K562 (cell line): ENCODE data around the gene PARD3B.

Source experiments
- HDAC8 ChIP-seq: fragments of 450-650 bp; IDR thresholded peaks from 2 replicates; pipeline ENCODE4 v1.6.1; 2016; ENCODE audit warnings: mild to moderate bottlenecking, missing genetic modification characterization, moderate library complexity, missing compliant biosample characterization
- MEF2A ChIP-seq: IDR thresholded peaks from 2 replicates; pipeline ENCODE4 v1.6.1; 2011; ENCODE audit warnings: low read depth, mild to moderate bottlenecking, low read length, moderate library complexity; ENCODE audit not compliant: control insufficient read depth
- NCOA2 ChIP-seq, 2 experiments: fragments of 450-650 bp; IDR thresholded peaks; 2 replicates each; pipeline ENCODE4 v1.6.1; 2018; ENCODE audit warnings: mild to moderate bottlenecking in 2 of 2, moderate library complexity in 1 of 2; ENCODE audit not compliant: partially characterized antibody in 2 of 2
- TARDBP ChIP-seq: fragments of 450-650 bp; IDR thresholded peaks from 2 replicates; pipeline ENCODE4 v1.6.1; 2016
- ZNF75A ChIP-seq: fragments of 450-650 bp; formaldehyde crosslinking; IDR thresholded peaks from 2 replicates; pipeline ENCODE4 v1.4.0; 2020; ENCODE audit warnings: mild to moderate bottlenecking
- TF ChIP-seq, protein P1 (sequence below), 3 experiments: IDR thresholded peaks in 2 of 3; conservative IDR thresholded peaks in 1 of 3; 2 replicates each; pipeline ENCODE4 v1.5.1; 2011 to 2012; ENCODE audit warnings: low read length in 3 of 3, mild to moderate bottlenecking in 3 of 3, control low read depth in 2 of 3, improper control_type of control experiment in 1 of 3, inconsistent platforms in 1 of 3, low read depth in 1 of 3, mixed read lengths in 1 of 3, moderate library complexity in 1 of 3; ENCODE audit not compliant: insufficient read depth in 2 of 3
- TF ChIP-seq, protein P2 (sequence below), 2 experiments: fragments of 450-650 bp; formaldehyde crosslinking in 1 of 2; IDR thresholded peaks; 2 replicates each; pipeline versions ENCODE4 v1.4.0 to v1.6.1; 2014 to 2020; ENCODE audit warnings: mild to moderate bottlenecking in 2 of 2, borderline replicate concordance in 1 of 2, low read depth in 1 of 2
- TF ChIP-seq, protein P3 (sequence below): sonication (generic); formaldehyde crosslinking; IDR thresholded peaks from 2 replicates; pipeline ENCODE4 v1.8.0; 2022; ENCODE audit warnings: mild to moderate bottlenecking, missing genetic modification reagents
- TF ChIP-seq, protein P4 (sequence below), 2 experiments: fragments of 450-650 bp in 1 of 2; sonication (generic) in 1 of 2; formaldehyde crosslinking in 1 of 2; IDR thresholded peaks in 1 of 2; conservative IDR thresholded peaks in 1 of 2; 2 replicates each; pipeline versions ENCODE4 v1.6.1 to v1.8.1; 2016 to 2023; ENCODE audit warnings: mild to moderate bottlenecking in 2 of 2, moderate library complexity in 2 of 2, inconsistent platforms in 1 of 2, missing genetic modification reagents in 1 of 2
- TF ChIP-seq, protein P5 (sequence below): IDR thresholded peaks from 2 replicates; pipeline ENCODE4 v1.6.1; 2011; ENCODE audit not compliant: insufficient read length; ENCODE audit errors: extremely low read depth

DNA sequence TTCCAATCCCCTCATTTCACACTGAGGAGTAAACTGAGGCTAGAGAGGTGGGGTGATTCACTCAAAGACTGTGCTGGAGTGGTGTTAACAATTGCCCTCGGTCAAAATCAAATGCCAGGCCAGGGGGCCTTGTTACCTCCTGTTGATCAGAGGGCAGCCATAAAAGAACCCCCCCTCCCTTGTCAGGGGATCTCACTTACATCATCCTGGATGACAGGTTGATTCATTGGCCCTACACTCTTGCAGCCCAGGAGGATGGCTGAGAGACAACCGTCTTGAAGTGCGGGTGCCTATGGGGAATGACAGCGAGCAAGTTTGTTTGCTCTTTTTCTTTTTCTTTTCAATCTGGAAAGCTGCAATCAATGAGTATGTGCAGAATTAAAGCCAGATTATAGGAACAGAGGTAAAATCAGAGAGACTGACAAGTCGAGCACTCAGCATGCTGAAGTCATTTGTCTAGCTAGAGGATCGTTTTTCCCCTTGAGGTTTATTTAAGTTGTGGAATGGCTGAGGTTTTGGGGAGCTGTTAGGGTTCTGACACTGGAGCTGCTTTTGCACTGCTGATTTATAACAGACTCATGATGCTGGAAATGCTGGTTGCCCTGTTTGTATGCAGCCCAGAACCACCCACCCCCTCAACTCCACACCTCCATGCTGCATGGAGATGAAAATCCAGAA lies 1110.6 kb downstream of the PARD3B start:
- TF ChIP-seq, protein P1, sequence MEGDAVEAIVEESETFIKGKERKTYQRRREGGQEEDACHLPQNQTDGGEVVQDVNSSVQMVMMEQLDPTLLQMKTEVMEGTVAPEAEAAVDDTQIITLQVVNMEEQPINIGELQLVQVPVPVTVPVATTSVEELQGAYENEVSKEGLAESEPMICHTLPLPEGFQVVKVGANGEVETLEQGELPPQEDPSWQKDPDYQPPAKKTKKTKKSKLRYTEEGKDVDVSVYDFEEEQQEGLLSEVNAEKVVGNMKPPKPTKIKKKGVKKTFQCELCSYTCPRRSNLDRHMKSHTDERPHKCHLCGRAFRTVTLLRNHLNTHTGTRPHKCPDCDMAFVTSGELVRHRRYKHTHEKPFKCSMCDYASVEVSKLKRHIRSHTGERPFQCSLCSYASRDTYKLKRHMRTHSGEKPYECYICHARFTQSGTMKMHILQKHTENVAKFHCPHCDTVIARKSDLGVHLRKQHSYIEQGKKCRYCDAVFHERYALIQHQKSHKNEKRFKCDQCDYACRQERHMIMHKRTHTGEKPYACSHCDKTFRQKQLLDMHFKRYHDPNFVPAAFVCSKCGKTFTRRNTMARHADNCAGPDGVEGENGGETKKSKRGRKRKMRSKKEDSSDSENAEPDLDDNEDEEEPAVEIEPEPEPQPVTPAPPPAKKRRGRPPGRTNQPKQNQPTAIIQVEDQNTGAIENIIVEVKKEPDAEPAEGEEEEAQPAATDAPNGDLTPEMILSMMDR (IDR thresholded peaks at IDR 0.05 in 2 of 3, conservative IDR thresholded peaks at IDR 0.05 in 1 of 3; ENCODE audit: insufficient read depth in 2 of 3, low read depth in 1 of 3, low read length in 3 of 3), result no peak
- TF ChIP-seq, protein P2, sequence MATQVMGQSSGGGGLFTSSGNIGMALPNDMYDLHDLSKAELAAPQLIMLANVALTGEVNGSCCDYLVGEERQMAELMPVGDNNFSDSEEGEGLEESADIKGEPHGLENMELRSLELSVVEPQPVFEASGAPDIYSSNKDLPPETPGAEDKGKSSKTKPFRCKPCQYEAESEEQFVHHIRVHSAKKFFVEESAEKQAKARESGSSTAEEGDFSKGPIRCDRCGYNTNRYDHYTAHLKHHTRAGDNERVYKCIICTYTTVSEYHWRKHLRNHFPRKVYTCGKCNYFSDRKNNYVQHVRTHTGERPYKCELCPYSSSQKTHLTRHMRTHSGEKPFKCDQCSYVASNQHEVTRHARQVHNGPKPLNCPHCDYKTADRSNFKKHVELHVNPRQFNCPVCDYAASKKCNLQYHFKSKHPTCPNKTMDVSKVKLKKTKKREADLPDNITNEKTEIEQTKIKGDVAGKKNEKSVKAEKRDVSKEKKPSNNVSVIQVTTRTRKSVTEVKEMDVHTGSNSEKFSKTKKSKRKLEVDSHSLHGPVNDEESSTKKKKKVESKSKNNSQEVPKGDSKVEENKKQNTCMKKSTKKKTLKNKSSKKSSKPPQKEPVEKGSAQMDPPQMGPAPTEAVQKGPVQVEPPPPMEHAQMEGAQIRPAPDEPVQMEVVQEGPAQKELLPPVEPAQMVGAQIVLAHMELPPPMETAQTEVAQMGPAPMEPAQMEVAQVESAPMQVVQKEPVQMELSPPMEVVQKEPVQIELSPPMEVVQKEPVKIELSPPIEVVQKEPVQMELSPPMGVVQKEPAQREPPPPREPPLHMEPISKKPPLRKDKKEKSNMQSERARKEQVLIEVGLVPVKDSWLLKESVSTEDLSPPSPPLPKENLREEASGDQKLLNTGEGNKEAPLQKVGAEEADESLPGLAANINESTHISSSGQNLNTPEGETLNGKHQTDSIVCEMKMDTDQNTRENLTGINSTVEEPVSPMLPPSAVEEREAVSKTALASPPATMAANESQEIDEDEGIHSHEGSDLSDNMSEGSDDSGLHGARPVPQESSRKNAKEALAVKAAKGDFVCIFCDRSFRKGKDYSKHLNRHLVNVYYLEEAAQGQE (IDR thresholded peaks at IDR 0.05; ENCODE audit: borderline replicate concordance), result no peak
- TF ChIP-seq, protein P2 (CRISPR knock-in tag; IDR thresholded peaks at IDR 0.05; ENCODE audit: low read depth), result no peak
- no peak for TF ChIP-seq HDAC8
- no peak for TF ChIP-seq ZNF75A (CRISPR knock-in tag)
- TF ChIP-seq MEF2A, result no peak
- TF ChIP-seq, protein P3, sequence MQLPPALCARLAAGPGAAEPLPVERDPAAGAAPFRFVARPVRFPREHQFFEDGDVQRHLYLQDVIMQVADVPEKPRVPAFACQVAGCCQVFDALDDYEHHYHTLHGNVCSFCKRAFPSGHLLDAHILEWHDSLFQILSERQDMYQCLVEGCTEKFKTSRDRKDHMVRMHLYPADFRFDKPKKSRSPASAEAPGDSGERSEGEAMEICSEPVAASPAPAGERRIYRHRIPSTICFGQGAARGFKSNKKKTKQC (CRISPR knock-in tag), result no peak
- no peak for TF ChIP-seq TARDBP
- TF ChIP-seq, protein P4, sequence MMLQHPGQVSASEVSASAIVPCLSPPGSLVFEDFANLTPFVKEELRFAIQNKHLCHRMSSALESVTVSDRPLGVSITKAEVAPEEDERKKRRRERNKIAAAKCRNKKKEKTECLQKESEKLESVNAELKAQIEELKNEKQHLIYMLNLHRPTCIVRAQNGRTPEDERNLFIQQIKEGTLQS (IDR thresholded peaks at IDR 0.05), result no peak
- TF ChIP-seq, protein P4 (CRISPR knock-in tag; conservative IDR thresholded peaks at IDR 0.05), result no peak
- TF ChIP-seq, protein P5, sequence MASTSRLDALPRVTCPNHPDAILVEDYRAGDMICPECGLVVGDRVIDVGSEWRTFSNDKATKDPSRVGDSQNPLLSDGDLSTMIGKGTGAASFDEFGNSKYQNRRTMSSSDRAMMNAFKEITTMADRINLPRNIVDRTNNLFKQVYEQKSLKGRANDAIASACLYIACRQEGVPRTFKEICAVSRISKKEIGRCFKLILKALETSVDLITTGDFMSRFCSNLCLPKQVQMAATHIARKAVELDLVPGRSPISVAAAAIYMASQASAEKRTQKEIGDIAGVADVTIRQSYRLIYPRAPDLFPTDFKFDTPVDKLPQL, result no peak
- no peak for TF ChIP-seq NCOA2 (IDR thresholded peaks at IDR 0.05; ENCODE audit: partially characterized antibody in 2 of 2)
